NAMALWA (cell line): ENCODE measurements around the gene WDFY3.
"Not testable (repeated sequence)": the region's sequence is repeated elsewhere in the genome, so short reads cannot be mapped to it uniquely, and the experiment has no call there.

ENCODE experiments used
- DNase-seq: peaks from one replicate; pipeline ENCODE4 v3.0.0-alpha.2; 2015; ENCODE audit warnings: low spot score

The WDFY3 gene

GRCh38 chr4:84852081-84852480 lies 114.4 kb downstream of the WDFY3 start:
- DNase-seq: no peak

- DNase-seq: no peak
These were observed 117.3 kb downstream of the WDFY3 start for GRCh38 chr4:84849051-84849640.

GRCh38 chr4:84848432-84848831 lies 118.1 kb downstream of the WDFY3 start:
- DNase-seq: no peak

GRCh38 chr4:84847978-84848377 lies 118.5 kb downstream of the WDFY3 start:
- no peak for DNase-seq

GRCh38 chr4:84846985-84847384 lies 119.5 kb downstream of the WDFY3 start:
- no peak for DNase-seq

- no peak for DNase-seq
These were observed 125.1 kb downstream of the WDFY3 start for GRCh38 chr4:84841435-84841834.

- no peak for DNase-seq
These were observed 128.7 kb downstream of the WDFY3 start for GRCh38 chr4:84837751-84838150.

GRCh38 chr4:84829633-84830032 lies 136.9 kb downstream of the WDFY3 start:
- not testable (repeated sequence) for DNase-seq

- DNase-seq: no peak
These were observed 139.8 kb downstream of the WDFY3 start for GRCh38 chr4:84826681-84827080.

GRCh38 chr4:84825701-84826341 lies 140.7 kb downstream of the WDFY3 start:
- no peak for DNase-seq

- DNase-seq: no peak
These were observed 145.4 kb downstream of the WDFY3 start for GRCh38 chr4:84821064-84821463.

- no peak for DNase-seq
These were observed 152.3 kb downstream of the WDFY3 start for GRCh38 chr4:84814094-84814750.

GRCh38 chr4:84809946-84810345 lies 156.5 kb downstream of the WDFY3 start:
- DNase-seq: no peak

- no peak for DNase-seq
These were observed 158.2 kb downstream of the WDFY3 start for GRCh38 chr4:84808332-84808731.

GRCh38 chr4:84806541-84806940 lies 159.9 kb downstream of the WDFY3 start:
- not testable (repeated sequence) for DNase-seq

GRCh38 chr4:84804136-84804535 lies 162.4 kb downstream of the WDFY3 start:
- no peak for DNase-seq

GRCh38 chr4:84803720-84804119 lies 162.8 kb downstream of the WDFY3 start:
- no peak for DNase-seq

GRCh38 chr4:84803116-84803515 lies 163.4 kb downstream of the WDFY3 start:
- no peak for DNase-seq

GRCh38 chr4:84800256-84800655 lies 166.2 kb downstream of the WDFY3 start:
- no peak for DNase-seq

- no peak for DNase-seq
These were observed 167.2 kb downstream of the WDFY3 start for GRCh38 chr4:84799318-84799717.

- no peak for DNase-seq
These were observed 170.1 kb downstream of the WDFY3 start for GRCh38 chr4:84796394-84796793.

- no peak for DNase-seq
These were observed 173.9 kb downstream of the WDFY3 start for GRCh38 chr4:84792366-84793301.
